ENCODE data around the gene SMARCD3.

DNA sequence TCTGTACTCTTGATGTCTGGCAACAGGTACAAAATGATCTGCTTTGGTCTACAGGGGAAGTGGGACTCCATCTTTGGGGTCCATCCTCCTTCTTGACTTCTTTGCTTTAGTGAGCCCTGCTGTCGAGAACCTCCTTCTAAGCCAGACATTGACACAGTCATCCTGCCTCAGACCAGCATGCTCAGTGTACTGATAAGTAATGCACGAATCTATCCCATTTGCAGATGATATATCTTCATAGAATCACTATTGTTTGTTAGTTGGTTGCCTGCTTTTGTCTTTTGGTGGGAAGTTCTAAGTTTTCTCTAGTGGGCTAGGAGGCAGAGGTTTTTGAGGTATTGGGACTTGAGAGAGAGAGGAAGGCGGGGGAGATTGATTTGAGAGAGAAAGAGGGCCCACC, 47.1 kb downstream of the SMARCD3 start:
- TF ChIP-seq, protein P1, sequence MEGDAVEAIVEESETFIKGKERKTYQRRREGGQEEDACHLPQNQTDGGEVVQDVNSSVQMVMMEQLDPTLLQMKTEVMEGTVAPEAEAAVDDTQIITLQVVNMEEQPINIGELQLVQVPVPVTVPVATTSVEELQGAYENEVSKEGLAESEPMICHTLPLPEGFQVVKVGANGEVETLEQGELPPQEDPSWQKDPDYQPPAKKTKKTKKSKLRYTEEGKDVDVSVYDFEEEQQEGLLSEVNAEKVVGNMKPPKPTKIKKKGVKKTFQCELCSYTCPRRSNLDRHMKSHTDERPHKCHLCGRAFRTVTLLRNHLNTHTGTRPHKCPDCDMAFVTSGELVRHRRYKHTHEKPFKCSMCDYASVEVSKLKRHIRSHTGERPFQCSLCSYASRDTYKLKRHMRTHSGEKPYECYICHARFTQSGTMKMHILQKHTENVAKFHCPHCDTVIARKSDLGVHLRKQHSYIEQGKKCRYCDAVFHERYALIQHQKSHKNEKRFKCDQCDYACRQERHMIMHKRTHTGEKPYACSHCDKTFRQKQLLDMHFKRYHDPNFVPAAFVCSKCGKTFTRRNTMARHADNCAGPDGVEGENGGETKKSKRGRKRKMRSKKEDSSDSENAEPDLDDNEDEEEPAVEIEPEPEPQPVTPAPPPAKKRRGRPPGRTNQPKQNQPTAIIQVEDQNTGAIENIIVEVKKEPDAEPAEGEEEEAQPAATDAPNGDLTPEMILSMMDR (IDR thresholded peaks at IDR 0.05; ENCODE audit: low read length): no peak
- no peak for TF ChIP-seq EZH2 (IDR thresholded peaks at IDR 0.05; ENCODE audit: borderline replicate concordance, low read length)
